Breast epithelium (tissue), 4 donors: ENCODE data around the gene CARTPT. TPM values are rescaled to one million over a fixed set of nuclear protein-coding genes. Genes with fewer than 3 reads are reported as not detected.

Experiments used
- DNase-seq, 2 donors: peaks; one replicate each; pipeline ENCODE4 v3.0.0-alpha.2; 2019; ENCODE audit warnings: low spot score in 2 of 2
- H3K27ac ChIP-seq, 2 donors: fragments of 200-600 bp; sonication (generic) in 1 of 2; one replicate each; pipeline ENCODE4 v1.5.1; 2016 to 2019; ENCODE audit warnings: mild to moderate bottlenecking in 1 of 2
- H3K27me3 ChIP-seq, 2 donors: fragments of 200-600 bp; sonication (generic) in 1 of 2; one replicate each; pipeline versions ENCODE4 v1.5.1 to v1.6.0; 2017 to 2019; ENCODE audit warnings: control low read depth in 1 of 2, mild to moderate bottlenecking in 1 of 2
- H3K36me3 ChIP-seq: fragments of 200-600 bp; one replicate; pipeline ENCODE4 v1.5.1; 2019
- H3K4me1 ChIP-seq, 2 donors: fragments of 200-600 bp; sonication (generic); one replicate each; pipeline ENCODE4 v1.5.1; 2016 to 2019; ENCODE audit warnings: control low read depth in 1 of 2
- H3K4me3 ChIP-seq, 3 donors: fragments of 200-600 bp; sonication (generic); 1 replicate in 2 of 3; 2 replicates in 1 of 3; pipeline ENCODE4 v1.5.1; 2016 to 2019; ENCODE audit warnings: mild to moderate bottlenecking in 3 of 3, moderate library complexity in 2 of 3
- H3K9me3 ChIP-seq, 2 donors: fragments of 200-600 bp; sonication (generic) in 1 of 2; one replicate each; pipeline ENCODE4 v1.5.1; 2016 to 2019; ENCODE audit warnings: control low read depth in 1 of 2
- POLR2A ChIP-seq: fragments of 450-650 bp; IDR thresholded peaks from one replicate; pipeline ENCODE4 v1.6.1; 2016; ENCODE audit warnings: antibody characterized with exemption, mild to moderate bottlenecking, moderate library complexity
- POLR2AphosphoS5 ChIP-seq, 3 donors: sonication (generic); formaldehyde crosslinking; IDR thresholded peaks; one replicate each; pipeline ENCODE4 v1.6.1; 2017; ENCODE audit warnings: antibody characterized with exemption in 3 of 3
- intact Hi-C: fragments of 100-400 bp; cut with DNase I; formaldehyde crosslinking; loops from one replicate; pipeline ENCODE4 v1.15.1; 2023; ENCODE audit warnings: low total_unique reads
- total RNA-seq, 3 donors: library from RNA; depleted of rRNA; stranded (reverse); fragments of >200 nt; gene quantifications; one replicate each; pipeline ENCODE4 v1.1.0, GENCODE V29; 2016
- TF ChIP-seq, protein P1 (sequence below), 3 donors: fragments of 450-650 bp; IDR thresholded peaks; one replicate each; pipeline ENCODE4 v1.5.1; 2016 to 2017; ENCODE audit warnings: antibody characterized with exemption in 3 of 3, mild to moderate bottlenecking in 3 of 3, moderate library complexity in 3 of 3

Gene CARTPT
- total RNA-seq, 3 donors from 2014 or later = not detected

DNA sequence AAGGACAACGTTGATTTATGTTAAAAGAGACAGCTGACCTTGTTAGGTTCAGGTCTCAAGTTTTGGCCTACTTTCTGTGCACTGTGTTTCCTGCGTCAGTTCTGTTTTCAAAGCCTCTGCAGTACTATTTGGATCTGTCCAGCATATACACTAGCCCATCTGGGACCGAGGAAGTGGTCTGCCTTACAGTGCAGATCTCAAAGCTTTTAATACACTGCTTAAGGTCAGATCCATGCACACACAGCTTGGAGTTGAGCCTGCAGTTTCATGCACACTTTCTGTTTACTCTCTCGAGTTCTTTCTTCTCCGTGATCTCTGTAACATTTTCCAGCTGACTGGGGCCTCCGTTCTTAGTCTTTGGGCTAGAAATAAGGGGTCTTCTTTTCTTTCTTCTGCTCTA lies 24.1 kb downstream of the CARTPT start:
- Histone ChIP-seq H3K4me1 (no peaks in the 10 kb centered on the region), H3K4me3 (no peak overlapping the region), H3K27me3 (no peaks in the 10 kb centered on the region), H3K9me3 (no peaks in the 10 kb centered on the region), H3K27ac (no peak overlapping the region), H3K36me3 (no peaks in the 10 kb centered on the region)
- TF ChIP-seq, protein P1, sequence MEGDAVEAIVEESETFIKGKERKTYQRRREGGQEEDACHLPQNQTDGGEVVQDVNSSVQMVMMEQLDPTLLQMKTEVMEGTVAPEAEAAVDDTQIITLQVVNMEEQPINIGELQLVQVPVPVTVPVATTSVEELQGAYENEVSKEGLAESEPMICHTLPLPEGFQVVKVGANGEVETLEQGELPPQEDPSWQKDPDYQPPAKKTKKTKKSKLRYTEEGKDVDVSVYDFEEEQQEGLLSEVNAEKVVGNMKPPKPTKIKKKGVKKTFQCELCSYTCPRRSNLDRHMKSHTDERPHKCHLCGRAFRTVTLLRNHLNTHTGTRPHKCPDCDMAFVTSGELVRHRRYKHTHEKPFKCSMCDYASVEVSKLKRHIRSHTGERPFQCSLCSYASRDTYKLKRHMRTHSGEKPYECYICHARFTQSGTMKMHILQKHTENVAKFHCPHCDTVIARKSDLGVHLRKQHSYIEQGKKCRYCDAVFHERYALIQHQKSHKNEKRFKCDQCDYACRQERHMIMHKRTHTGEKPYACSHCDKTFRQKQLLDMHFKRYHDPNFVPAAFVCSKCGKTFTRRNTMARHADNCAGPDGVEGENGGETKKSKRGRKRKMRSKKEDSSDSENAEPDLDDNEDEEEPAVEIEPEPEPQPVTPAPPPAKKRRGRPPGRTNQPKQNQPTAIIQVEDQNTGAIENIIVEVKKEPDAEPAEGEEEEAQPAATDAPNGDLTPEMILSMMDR (IDR thresholded peaks at IDR 0.05) = no peak
- TF ChIP-seq POLR2AphosphoS5 (IDR thresholded peaks at IDR 0.05) = no peak
- DNase-seq = no peak
- intact Hi-C loops = no loop called here

DNA sequence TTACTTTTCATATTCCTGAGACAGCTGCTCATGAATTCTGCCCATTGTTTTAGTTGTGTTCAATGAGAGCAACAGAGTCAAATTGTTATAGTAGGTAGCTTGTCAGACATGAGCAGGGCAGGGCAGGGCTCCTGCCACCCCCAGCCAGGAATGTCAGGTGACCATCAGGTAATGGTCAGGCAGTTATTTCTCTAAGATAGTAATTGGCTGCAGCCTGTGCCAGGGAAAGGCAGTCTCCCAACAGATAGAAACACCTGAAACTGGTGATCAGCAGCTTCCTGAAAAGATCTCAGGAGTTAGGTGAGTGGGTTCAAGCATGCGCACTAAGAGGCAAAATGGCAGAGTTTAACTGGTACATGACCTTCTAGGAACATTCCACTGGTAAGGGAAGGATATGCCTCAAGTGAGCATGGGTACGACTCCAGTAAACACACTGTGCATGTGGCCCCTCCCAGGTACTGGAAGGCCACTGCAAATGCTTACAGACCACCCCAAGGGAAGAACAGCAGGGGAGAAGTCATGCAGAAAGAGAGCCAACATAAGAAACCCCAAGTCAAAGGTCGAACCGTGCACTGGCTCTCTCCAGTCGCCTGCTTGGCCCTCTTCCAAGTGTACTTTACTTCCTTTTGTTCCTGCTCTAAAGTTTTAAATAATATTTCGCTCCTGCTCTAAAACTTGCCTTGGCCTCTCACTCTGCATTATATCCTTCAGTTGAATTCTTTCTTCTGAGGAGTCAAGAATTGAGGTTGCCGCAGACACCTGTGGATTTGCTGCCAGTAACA lies 25.1 kb downstream of the CARTPT start:
- H3K27me3 ChIP-seq = no peaks in the 10 kb centered on the region
- H3K4me1 ChIP-seq = no peaks in the 10 kb centered on the region
- intact Hi-C loops = no loop called here
- TF ChIP-seq POLR2A = no peak
- TF ChIP-seq, protein P1 (IDR thresholded peaks at IDR 0.05) = no peak
- TF ChIP-seq POLR2AphosphoS5 (IDR thresholded peaks at IDR 0.05) = no peak
- H3K36me3 ChIP-seq = no peaks in the 10 kb centered on the region
- H3K27ac ChIP-seq = peak overlapping the region; percentile 22 to 67
- H3K9me3 ChIP-seq = no peaks in the 10 kb centered on the region
- DNase-seq = no peak
- H3K4me3 ChIP-seq = no peak overlapping the region

DNA sequence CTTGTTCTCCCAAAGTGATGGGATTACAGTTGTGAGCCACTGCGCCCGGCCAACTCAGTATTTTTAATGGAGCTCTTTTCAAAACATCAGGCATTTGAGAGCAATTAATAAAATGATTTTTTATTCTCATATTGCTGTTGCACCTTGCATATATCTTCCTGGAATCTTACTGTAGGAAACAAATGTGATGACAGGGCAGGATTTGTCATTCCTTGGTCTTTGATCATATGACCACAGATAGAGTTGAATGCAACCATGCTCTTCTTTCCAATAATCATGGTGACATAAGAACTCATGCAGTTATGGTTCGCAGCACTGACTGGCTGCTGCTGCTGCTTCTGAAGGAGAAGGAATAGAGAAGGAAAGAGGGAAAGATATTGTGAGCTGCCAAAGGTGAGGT lies 28.1 kb downstream of the CARTPT start:
- H3K27ac ChIP-seq = no peak overlapping the region
- intact Hi-C loops = no loop called here
- no peaks in the 10 kb centered on the region for H3K27me3 ChIP-seq
- H3K36me3 ChIP-seq = no peaks in the 10 kb centered on the region
- H3K4me3 ChIP-seq = no peak overlapping the region
- no peaks in the 10 kb centered on the region for H3K9me3 ChIP-seq
- DNase-seq = no peak
- TF ChIP-seq, protein P1 (IDR thresholded peaks at IDR 0.05) = no peak
- TF ChIP-seq POLR2A (no peak), POLR2AphosphoS5 (IDR thresholded peaks at IDR 0.05) (no peak)
- peaks cover 0 to 5% of the 10 kb centered on the region in 2 donors for H3K4me1 ChIP-seq

DNA sequence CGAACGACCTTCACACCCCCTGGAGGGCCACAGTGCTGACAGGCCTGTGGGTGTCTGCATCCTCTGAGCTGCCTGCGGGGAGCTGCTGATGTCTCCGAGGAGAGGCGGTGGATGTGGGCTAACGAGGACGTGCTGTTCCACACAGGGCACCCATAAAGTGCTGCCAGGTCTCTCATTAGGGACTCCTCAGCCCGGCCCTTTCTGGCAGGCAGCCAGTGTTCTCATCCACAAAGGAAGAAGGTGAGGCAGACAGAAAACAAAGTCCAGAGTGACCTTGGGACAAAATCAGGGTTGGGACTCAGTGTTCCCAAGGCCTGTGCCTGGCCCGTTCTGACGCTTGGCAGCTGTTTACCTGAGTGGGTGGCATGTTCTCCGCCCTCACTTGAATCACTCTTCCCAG lies 29.3 kb downstream of the CARTPT start:
- DNase-seq = peak; percentile 71 to 96
- Histone ChIP-seq H3K9me3 (no peaks in the 10 kb centered on the region), H3K36me3 (no peaks in the 10 kb centered on the region), H3K4me3 (no peak overlapping the region), H3K4me1 (peaks cover 0 to 5% of the 10 kb centered on the region in 2 donors), H3K27me3 (no peaks in the 10 kb centered on the region), H3K27ac (peak overlapping the region; percentile 69 to 75)
- intact Hi-C loops = no loop called here
- TF ChIP-seq POLR2AphosphoS5 (IDR thresholded peaks at IDR 0.05) = peak in 1 of 3 donors; percentile 56
- TF ChIP-seq, protein P1 (IDR thresholded peaks at IDR 0.05) = no peak
- TF ChIP-seq POLR2A = no peak

DNA sequence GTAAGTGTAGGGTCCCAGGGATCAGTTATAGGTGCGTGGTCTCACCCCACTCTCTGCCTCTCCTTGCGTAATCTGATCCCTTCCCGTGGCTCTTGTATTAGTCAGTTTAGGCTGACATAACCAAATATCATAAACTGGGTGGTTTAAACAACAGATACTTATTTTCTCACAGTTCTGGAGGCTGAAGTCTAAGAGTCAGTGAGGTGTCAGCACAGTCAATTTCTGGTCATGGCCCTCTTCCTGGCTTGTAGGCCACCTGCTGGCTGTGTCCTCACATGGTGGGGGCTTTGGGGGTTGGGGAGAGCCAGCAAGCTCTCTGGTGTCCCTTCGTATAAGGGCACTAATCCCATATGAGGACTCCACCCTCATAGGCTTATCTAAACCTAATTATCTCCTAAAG lies 32.3 kb downstream of the CARTPT start:
- no peaks in the 10 kb centered on the region for H3K36me3 ChIP-seq
- H3K4me1 ChIP-seq = peaks cover 0 to 5% of the 10 kb centered on the region in 2 donors
- H3K27ac ChIP-seq = no peak overlapping the region
- H3K9me3 ChIP-seq = no peaks in the 10 kb centered on the region
- intact Hi-C loops = no loop called here
- no peaks in the 10 kb centered on the region for H3K27me3 ChIP-seq
- no peak for DNase-seq
- H3K4me3 ChIP-seq = no peak overlapping the region
- TF ChIP-seq POLR2AphosphoS5 (IDR thresholded peaks at IDR 0.05) (no peak), POLR2A (no peak)
